NT2/D1 (cell line): Measurements from ENCODE around the gene DCANP1.

Experiments used
- DNase-seq: peaks from one replicate; pipeline ENCODE4 v3.0.0-alpha.2; 2011; ENCODE audit warnings: low read depth, low spot score
- H3K27me3 ChIP-seq: 2 replicates; pipeline ENCODE4 v1.6.0; 2011; ENCODE audit warnings: mild to moderate bottlenecking; ENCODE audit not compliant: insufficient read length, insufficient read depth
- H3K36me3 ChIP-seq: 2 replicates; pipeline ENCODE4 v1.6.1; 2011; ENCODE audit warnings: mild to moderate bottlenecking, low read length, mixed read lengths; ENCODE audit not compliant: insufficient read depth, insufficient read length
- H3K4me1 ChIP-seq: 2 replicates; pipeline ENCODE4 v1.5.1; 2011; ENCODE audit not compliant: insufficient read depth, insufficient read length
- H3K4me3 ChIP-seq: 2 replicates; pipeline ENCODE4 v1.5.1; 2011; ENCODE audit warnings: low read depth; ENCODE audit not compliant: insufficient read length
- H3K9ac ChIP-seq: 2 replicates; pipeline ENCODE4 v1.6.0; 2011; ENCODE audit warnings: low read depth; ENCODE audit not compliant: insufficient read length
- H3K9me3 ChIP-seq: 2 replicates; pipeline ENCODE4 v1.5.1; 2011; ENCODE audit warnings: mild to moderate bottlenecking, low read length; ENCODE audit not compliant: insufficient read depth
- SUZ12 ChIP-seq: IDR thresholded peaks from 2 replicates; pipeline ENCODE4 v1.6.1; 2011; ENCODE audit not compliant: insufficient read length, insufficient read depth; ENCODE audit errors: extremely low read depth
- YY1 ChIP-seq: IDR thresholded peaks from 2 replicates; pipeline ENCODE4 v1.6.1; 2011; ENCODE audit not compliant: insufficient read length, insufficient read depth
- ZNF274 ChIP-seq: IDR thresholded peaks from 2 replicates; pipeline ENCODE4 v1.6.1; 2011; ENCODE audit warnings: mild to moderate bottlenecking, low read depth, low read length

The DCANP1 gene

DNA sequence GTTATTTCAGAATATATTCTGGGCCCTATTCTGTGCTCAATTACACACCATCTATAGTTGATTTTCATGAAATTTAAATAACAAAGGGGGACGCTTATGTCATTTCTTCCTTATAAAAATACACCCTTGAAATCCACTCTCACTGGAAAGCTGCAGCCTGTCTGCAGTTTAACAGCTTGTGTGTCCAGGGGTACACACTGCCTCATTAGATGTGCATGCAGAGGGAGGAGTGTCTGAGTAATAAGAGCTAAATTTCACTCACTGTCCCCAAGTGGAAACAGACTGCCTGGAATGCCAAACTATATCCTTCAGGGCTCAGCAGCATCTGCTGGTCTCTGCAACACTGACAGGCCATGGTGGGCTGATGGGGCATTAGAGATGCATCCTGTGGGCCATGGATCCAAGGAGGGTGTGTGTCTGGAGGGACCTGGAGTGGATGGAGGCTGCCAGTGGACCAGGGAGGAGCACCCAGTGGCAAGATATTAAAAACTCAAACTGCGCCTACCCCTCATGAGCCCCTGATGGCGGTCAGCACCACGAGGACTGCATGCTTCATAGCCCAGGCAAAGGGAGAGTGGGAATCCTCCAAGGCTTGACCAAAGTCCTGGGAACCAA is 20.8 kb upstream of the DCANP1 start:
- Histone ChIP-seq H3K9ac (no peak overlapping the region), H3K36me3 (no peaks in the 10 kb centered on the region), H3K4me1 (peaks cover 6% of the 10 kb centered on the region), H3K27me3 (peaks cover 87% of the 10 kb centered on the region), H3K4me3 (no peak overlapping the region), H3K9me3 (no peaks in the 10 kb centered on the region; the same call in 1 of the 2 replicates)
- DNase-seq = no peak
- TF ChIP-seq YY1 = no peak
- no peak for TF ChIP-seq ZNF274
- no peak for TF ChIP-seq SUZ12

GRCh38 chr5:135467051-135467625 is 20.0 kb upstream of the DCANP1 start:
- Histone ChIP-seq H3K4me1 (peaks cover 6% of the 10 kb centered on the region), H3K9ac (no peak overlapping the region), H3K27me3 (peaks cover 85% of the 10 kb centered on the region), H3K36me3 (no peaks in the 10 kb centered on the region), H3K4me3 (no peak overlapping the region), H3K9me3 (no peaks in the 10 kb centered on the region; the same call in 1 of the 2 replicates)
- no peak for DNase-seq
- TF ChIP-seq YY1 = no peak
- no peak for TF ChIP-seq SUZ12
- TF ChIP-seq ZNF274 = no peak

- H3K36me3 ChIP-seq = no peaks in the 10 kb centered on the region
- H3K27me3 ChIP-seq = peaks cover 83% of the 10 kb centered on the region
- H3K4me1 ChIP-seq = peaks cover 6% of the 10 kb centered on the region
- no peak for TF ChIP-seq SUZ12
- TF ChIP-seq ZNF274 = no peak
- TF ChIP-seq YY1 = no peak
- DNase-seq = no peak
- no peak overlapping the region for H3K4me3 ChIP-seq
- H3K9me3 ChIP-seq = no peaks in the 10 kb centered on the region; the same call in 1 of the 2 replicates
- H3K9ac ChIP-seq = peak overlapping the region; percentile 46
Observed at GRCh38 chr5:135466178-135467050, 19.3 kb upstream of the DCANP1 start.

DNA sequence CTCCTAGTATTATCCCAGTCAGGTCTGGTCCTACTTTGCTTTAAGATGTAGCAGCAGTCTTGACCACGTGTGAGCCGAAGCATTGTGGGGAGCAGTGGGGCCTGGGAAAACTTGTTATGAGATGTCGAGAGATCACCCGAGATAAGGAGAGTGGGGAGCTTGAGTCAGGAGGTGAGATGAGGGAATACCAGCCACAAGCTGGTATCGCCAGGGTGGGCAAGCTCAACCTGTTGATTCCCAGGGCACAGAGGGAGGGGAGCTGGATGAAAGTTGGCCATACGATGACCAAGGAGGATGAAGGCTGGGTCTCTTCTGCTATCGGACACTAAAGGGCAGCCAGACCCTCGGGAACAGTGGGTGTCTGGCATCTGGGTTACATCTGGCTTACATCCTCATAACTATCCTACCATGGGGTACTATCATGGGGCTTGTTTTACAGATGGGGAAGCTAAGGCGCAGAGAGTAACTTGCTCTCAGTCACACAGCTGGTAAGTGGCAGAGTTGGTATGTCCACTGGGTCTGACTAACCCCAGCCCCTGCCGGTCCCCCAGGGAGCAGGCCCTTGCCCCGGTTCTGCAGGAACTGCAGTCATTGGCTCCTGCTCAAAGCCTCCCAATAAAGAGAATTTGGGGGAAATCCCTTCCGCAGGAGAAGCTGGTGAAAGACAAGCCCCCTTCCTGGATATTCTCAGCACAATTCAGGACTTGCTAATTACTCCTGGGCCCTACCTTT is 18.4 kb upstream of the DCANP1 start:
- Histone ChIP-seq H3K36me3 (no peaks in the 10 kb centered on the region), H3K27me3 (peaks cover 83% of the 10 kb centered on the region), H3K4me3 (no peak overlapping the region), H3K4me1 (peaks cover 6% of the 10 kb centered on the region), H3K9me3 (no peaks in the 10 kb centered on the region; the same call in 1 of the 2 replicates), H3K9ac (no peak overlapping the region)
- DNase-seq = no peak
- TF ChIP-seq SUZ12 = no peak
- TF ChIP-seq YY1 = no peak
- TF ChIP-seq ZNF274 = no peak

- TF ChIP-seq YY1 (no peak), SUZ12 (no peak), ZNF274 (no peak)
- Histone ChIP-seq H3K9ac (no peak overlapping the region), H3K9me3 (no peaks in the 10 kb centered on the region; the same call in 1 of the 2 replicates), H3K4me3 (no peak overlapping the region), H3K27me3 (peaks cover 66% of the 10 kb centered on the region), H3K4me1 (peaks cover 6% of the 10 kb centered on the region), H3K36me3 (no peaks in the 10 kb centered on the region)
- DNase-seq = peak; percentile 67
Observed at GRCh38 chr5:135462304-135462703, 15.2 kb upstream of the DCANP1 start.

- TF ChIP-seq ZNF274 = no peak
- TF ChIP-seq SUZ12 = no peak
- Histone ChIP-seq H3K4me1 (peaks cover under 1% of the 10 kb centered on the region), H3K36me3 (no peaks in the 10 kb centered on the region), H3K9me3 (no peaks in the 10 kb centered on the region; the same call in 1 of the 2 replicates), H3K27me3 (peaks cover 59% of the 10 kb centered on the region), H3K4me3 (no peak overlapping the region), H3K9ac (no peak overlapping the region)
- no peak for DNase-seq
Observed at GRCh38 chr5:135461481-135462151, 14.5 kb upstream of the DCANP1 start.
